Suprapubic skin (tissue), 4 donors: ENCODE data around the gene ZSCAN22. TPM values are rescaled to one million over a fixed set of nuclear protein-coding genes. Genes with fewer than 3 reads are reported as not detected.
A peak's percentile ranks its signal among the peaks of the same experiment; 100 is the strongest.
"Not testable (repeated sequence)": the region's sequence is repeated elsewhere in the genome, so short reads cannot be mapped to it uniquely, and the experiment has no call there.

Source experiments
- DNase-seq, 2 donors: peaks; one replicate each; pipeline ENCODE4 v3.0.0-alpha.2; 2019; ENCODE audit warnings: low spot score in 2 of 2
- H3K27ac ChIP-seq: fragments of 200-600 bp; sonication (generic); one replicate; pipeline ENCODE4 v1.5.1; 2019
- H3K27me3 ChIP-seq: fragments of 200-600 bp; sonication (generic); one replicate; pipeline ENCODE4 v1.5.1; 2019
- H3K36me3 ChIP-seq: fragments of 200-600 bp; sonication (generic); one replicate; pipeline ENCODE4 v1.5.1; 2019
- H3K4me1 ChIP-seq: fragments of 200-600 bp; sonication (generic); one replicate; pipeline ENCODE4 v1.5.1; 2019
- H3K4me3 ChIP-seq: fragments of 200-600 bp; sonication (generic); one replicate; pipeline ENCODE4 v1.5.1; 2019; ENCODE audit warnings: mild to moderate bottlenecking
- H3K9me3 ChIP-seq: fragments of 200-600 bp; sonication (generic); one replicate; pipeline ENCODE4 v1.5.1; 2019
- CTCF ChIP-seq, 2 donors: fragments of 200-600 bp in 1 of 2; fragments of 450-650 bp in 1 of 2; sonication (generic) in 1 of 2; IDR thresholded peaks; one replicate each; pipeline ENCODE4 v1.5.1; 2016 to 2019; ENCODE audit warnings: antibody characterized with exemption in 2 of 2, mild to moderate bottlenecking in 1 of 2, moderate library complexity in 1 of 2
- EP300 ChIP-seq: sonication (generic); formaldehyde crosslinking; IDR thresholded peaks from one replicate; pipeline ENCODE4 v1.6.1; 2017; ENCODE audit warnings: antibody characterized with exemption
- POLR2A ChIP-seq, 2 donors: fragments of 450-650 bp; IDR thresholded peaks; one replicate each; pipeline ENCODE4 v1.6.1; 2017; ENCODE audit warnings: antibody characterized with exemption in 2 of 2, mild to moderate bottlenecking in 2 of 2, moderate library complexity in 2 of 2
- POLR2AphosphoS5 ChIP-seq, 3 donors: sonication (generic); formaldehyde crosslinking; IDR thresholded peaks; one replicate each; pipeline ENCODE4 v1.6.1; 2017; ENCODE audit warnings: antibody characterized with exemption in 3 of 3
- WGBS: methylation state at CpG from one replicate; pipeline ENCODE4 v1.1.5; 2018; 5-methylcytosine and 5-hydroxymethylcytosine counted together
- total RNA-seq, 4 donors: library from RNA; depleted of rRNA; stranded (reverse); fragments of >200 nt; gene quantifications; one replicate each; pipeline ENCODE4 v1.1.0, GENCODE V29; 2016

The ZSCAN22 gene
- total RNA-seq, 4 donors from 2014 or later = 4.3 to 7.6 (median 5.6) TPM

DNA sequence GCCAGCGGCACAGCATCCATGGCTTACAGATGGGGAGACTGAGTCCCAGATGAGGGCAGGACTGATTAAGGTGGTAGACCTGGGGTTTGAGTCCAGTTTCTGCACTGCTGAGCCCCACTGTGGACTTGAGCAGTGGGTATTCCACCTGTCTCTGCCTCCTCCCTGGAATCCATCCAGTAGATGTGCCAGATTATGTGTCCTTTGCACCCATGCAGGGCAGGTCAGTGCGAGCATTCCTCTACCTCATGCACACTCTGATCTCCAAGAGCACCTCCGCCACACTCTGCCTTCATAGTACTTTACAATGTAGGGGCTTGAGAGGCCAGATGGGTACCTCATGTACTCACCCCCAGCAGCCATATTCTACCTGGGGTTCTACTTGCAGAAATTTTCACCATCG is 10.0 kb downstream of the ZSCAN22 start:
- Histone ChIP-seq H3K9me3 (no peaks in the 10 kb centered on the region), H3K4me3 (no peak overlapping the region), H3K4me1 (no peaks in the 10 kb centered on the region), H3K27ac (no peak overlapping the region), H3K36me3 (peaks cover 44% of the 10 kb centered on the region), H3K27me3 (no peaks in the 10 kb centered on the region)
- WGBS = 88% methylated on average over 3 of the region's 4 CpGs
- no peak for DNase-seq
- TF ChIP-seq EP300 (no peak), CTCF (IDR thresholded peaks at IDR 0.05) (no peak), POLR2AphosphoS5 (IDR thresholded peaks at IDR 0.05) (no peak), POLR2A (IDR thresholded peaks at IDR 0.05) (no peak)

DNA sequence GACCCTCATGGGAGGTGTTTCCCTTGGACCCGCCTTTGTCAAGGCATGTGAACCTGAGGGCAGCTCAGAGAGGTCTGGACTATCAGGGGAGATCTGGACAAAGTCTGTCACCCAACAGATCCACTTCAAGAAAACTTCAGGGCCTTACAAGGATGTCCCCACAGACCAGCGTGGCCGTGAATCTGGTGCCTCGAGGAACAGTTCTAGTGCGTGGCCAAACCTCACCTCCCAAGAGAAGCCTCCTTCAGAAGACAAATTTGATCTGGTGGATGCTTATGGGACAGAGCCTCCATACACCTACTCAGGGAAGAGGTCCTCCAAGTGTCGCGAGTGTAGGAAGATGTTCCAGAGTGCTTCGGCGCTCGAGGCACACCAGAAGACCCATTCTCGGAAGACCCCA is 11.5 kb downstream of the ZSCAN22 start:
- peaks cover 44% of the 10 kb centered on the region for H3K36me3 ChIP-seq
- H3K27ac ChIP-seq = no peak overlapping the region
- no peaks in the 10 kb centered on the region for H3K27me3 ChIP-seq
- no peak overlapping the region for H3K4me3 ChIP-seq
- no peak for TF ChIP-seq POLR2A (IDR thresholded peaks at IDR 0.05)
- TF ChIP-seq POLR2AphosphoS5 (IDR thresholded peaks at IDR 0.05) = no peak
- TF ChIP-seq EP300 = no peak
- no peak for TF ChIP-seq CTCF (IDR thresholded peaks at IDR 0.05)
- 97% methylated on average over 11 of the region's 11 CpGs for WGBS
- H3K9me3 ChIP-seq = no peaks in the 10 kb centered on the region
- no peaks in the 10 kb centered on the region for H3K4me1 ChIP-seq
- no peak for DNase-seq

DNA sequence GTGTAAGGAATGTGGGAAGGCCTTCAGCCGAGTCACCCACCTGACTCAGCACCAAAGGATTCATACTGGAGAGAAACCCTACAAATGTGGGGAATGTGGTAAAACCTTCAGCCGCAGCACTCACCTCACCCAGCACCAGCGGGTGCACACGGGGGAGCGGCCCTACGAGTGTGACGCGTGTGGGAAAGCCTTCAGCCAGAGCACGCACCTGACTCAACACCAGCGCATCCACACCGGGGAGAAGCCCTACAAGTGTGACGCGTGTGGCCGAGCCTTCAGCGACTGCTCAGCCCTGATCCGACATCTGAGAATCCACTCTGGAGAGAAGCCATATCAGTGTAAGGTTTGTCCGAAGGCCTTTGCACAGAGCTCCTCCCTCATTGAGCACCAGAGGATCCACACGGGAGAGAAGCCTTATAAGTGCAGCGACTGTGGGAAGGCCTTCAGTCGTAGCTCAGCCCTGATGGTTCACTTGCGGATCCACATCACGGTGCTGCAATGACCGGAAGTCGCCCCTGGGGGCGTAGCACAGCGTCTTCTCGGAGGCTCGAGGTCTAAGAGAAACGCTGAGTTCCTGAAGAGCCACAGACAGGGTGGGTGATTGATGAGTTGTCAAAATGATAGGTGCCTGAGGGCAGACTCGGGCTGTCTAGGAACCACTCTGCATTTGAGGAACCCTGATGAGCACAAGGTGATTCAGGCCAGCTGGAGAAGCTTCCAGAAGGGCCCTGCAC is 12.2 kb downstream of the ZSCAN22 start:
- no peaks in the 10 kb centered on the region for H3K27me3 ChIP-seq
- peaks cover 44% of the 10 kb centered on the region for H3K36me3 ChIP-seq
- H3K4me3 ChIP-seq = no peak overlapping the region
- 89% methylated on average over 25 of the region's 30 CpGs for WGBS
- no peak overlapping the region for H3K27ac ChIP-seq
- H3K9me3 ChIP-seq = no peaks in the 10 kb centered on the region
- DNase-seq = no peak
- no peak for TF ChIP-seq EP300
- no peak for TF ChIP-seq POLR2AphosphoS5 (IDR thresholded peaks at IDR 0.05)
- H3K4me1 ChIP-seq = no peaks in the 10 kb centered on the region

- Histone ChIP-seq H3K27me3 (peaks cover 28% of the 10 kb centered on the region), H3K4me3 (no peak overlapping the region), H3K36me3 (peaks cover 4% of the 10 kb centered on the region), H3K9me3 (no peaks in the 10 kb centered on the region), H3K27ac (no peak overlapping the region), H3K4me1 (peaks cover 21% of the 10 kb centered on the region)
- no peak for TF ChIP-seq POLR2AphosphoS5 (IDR thresholded peaks at IDR 0.05)
- no peak for TF ChIP-seq POLR2A (IDR thresholded peaks at IDR 0.05)
- no peak for TF ChIP-seq EP300
- TF ChIP-seq CTCF (IDR thresholded peaks at IDR 0.05) = no peak
- no peak for DNase-seq
- WGBS = 63% methylated on average over 5 of the region's 5 CpGs
Observed at GRCh38 chr19:58345558-58345957, 18.8 kb downstream of the ZSCAN22 start.

DNA sequence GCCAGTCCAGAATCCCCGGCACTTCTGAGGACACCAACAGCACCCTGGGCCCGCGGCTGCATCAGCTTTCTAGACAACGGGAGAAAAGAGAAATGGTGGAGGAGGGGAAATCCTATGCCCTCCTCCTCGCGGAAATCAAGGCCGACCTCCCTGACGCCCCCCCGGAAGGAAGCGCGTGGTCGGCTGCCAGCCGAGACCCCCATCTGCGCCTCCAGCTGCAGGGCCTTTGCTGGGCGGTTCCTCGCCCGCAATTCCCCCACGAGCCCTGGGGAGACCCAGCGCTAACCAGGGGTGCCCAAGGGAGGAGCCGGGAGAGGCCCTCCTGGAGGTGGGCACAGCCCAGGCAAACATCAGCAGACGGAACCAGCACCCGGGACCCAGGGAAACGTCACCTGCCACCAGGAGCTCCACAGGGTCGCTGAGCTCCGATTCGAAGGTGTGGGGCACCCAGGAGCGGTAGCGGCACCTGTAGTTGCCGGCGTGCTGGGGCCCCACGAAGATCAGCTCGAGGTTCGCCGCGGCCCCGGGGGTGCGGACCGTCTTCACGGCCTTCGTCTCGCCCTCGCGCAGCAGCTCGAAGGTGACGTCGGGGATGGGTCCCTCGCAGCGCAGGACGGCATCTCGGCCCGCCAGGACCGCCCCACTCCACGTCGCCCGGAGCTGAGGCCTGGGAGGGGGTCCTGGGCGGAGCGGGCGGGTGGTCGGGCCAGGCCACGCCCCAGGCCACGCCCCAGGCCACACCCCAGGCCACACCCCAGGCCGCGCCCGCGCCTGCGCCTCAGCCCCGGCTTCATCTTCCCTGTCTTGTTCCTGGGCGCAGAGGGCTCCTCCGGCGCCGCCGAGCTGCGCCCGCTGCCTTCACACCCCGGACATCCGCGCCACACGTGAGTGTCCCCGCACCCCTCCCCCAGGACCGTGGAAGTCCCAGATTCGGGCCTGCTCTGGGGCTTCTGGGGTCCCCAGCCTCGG is 20.5 kb downstream of the ZSCAN22 start:
- 0% methylated on average over 13 of the region's 82 CpGs for WGBS
- H3K4me1 ChIP-seq = peaks cover 21% of the 10 kb centered on the region
- DNase-seq = no peak
- H3K36me3 ChIP-seq = no peaks in the 10 kb centered on the region
- peaks cover 38% of the 10 kb centered on the region for H3K27me3 ChIP-seq
- H3K27ac ChIP-seq = peak overlapping the region; percentile 30
- no peaks in the 10 kb centered on the region for H3K9me3 ChIP-seq
- TF ChIP-seq POLR2AphosphoS5 (IDR thresholded peaks at IDR 0.05) = no peak
- TF ChIP-seq CTCF (IDR thresholded peaks at IDR 0.05) = no peak
- no peak for TF ChIP-seq POLR2A (IDR thresholded peaks at IDR 0.05)
- no peak for TF ChIP-seq EP300
- peak overlapping the region; percentile 50 for H3K4me3 ChIP-seq

DNA sequence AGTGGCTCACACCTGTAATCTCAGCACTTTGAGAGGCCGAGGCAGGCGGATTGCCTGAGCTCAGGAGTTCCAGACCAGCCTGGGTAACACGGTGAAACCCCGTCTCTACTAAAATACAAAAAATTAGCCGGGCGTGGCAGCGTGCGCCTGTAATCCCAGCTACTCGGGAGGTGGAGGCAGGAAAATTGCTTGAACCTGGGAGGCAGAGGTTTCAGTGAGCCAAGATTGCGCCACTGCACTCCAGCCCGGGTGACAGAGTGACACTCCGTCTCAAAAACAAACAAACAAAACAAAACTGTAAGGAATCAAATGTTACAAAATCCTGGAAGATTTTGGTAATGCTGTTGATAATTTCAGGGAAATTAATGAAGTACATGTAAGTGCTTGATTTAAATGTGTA is 21.3 kb downstream of the ZSCAN22 start:
- H3K27ac ChIP-seq = peak overlapping the region; percentile 10
- DNase-seq = not testable (repeated sequence)
- WGBS = 11% methylated on average over 12 of the region's 12 CpGs

More for the DNA sequence above, 21.3 kb downstream of the ZSCAN22 start:
- not testable (repeated sequence) for H3K36me3 ChIP-seq, H3K9me3 ChIP-seq
- Histone ChIP-seq H3K4me1 (peaks cover 21% of the 10 kb centered on the region), H3K27me3 (peaks cover 38% of the 10 kb centered on the region), H3K4me3 (peak overlapping the region; percentile 50)
